HepG2 (cell line): ENCODE data around the gene PTGER4. TPM values are rescaled to one million over a fixed set of nuclear protein-coding genes. Genes with fewer than 3 reads are reported as not detected.
A peak's percentile ranks its signal among the peaks of the same experiment; 100 is the strongest.

ENCODE experiments used
- AGO1 ChIP-seq: fragments of 200-400 bp; formaldehyde crosslinking; IDR thresholded peaks from 2 replicates; pipeline ENCODE4 v1.6.1; 2017; ENCODE audit warnings: mild to moderate bottlenecking, low read depth, low read length, moderate library complexity; ENCODE audit not compliant: poor library complexity, severe bottlenecking
- ELF1 ChIP-seq: sonication (generic); formaldehyde crosslinking; IDR thresholded peaks from 2 replicates; pipeline ENCODE4 v1.4.0; 2020; ENCODE audit warnings: missing genetic modification reagents
- GABPB1 ChIP-seq: IDR thresholded peaks from 2 replicates; pipeline ENCODE4 v1.6.1; 2016; ENCODE audit warnings: mild to moderate bottlenecking, missing genetic modification reagents, moderate library complexity, missing compliant biosample characterization
- GLI4 ChIP-seq: sonication (generic); formaldehyde crosslinking; IDR thresholded peaks from 2 replicates; pipeline ENCODE4 v1.5.1; 2020; ENCODE audit warnings: missing genetic modification reagents, mild to moderate bottlenecking, moderate library complexity, borderline replicate concordance
- MIER3 ChIP-seq: IDR thresholded peaks from 2 replicates; pipeline ENCODE4 v1.6.1; 2016; ENCODE audit warnings: missing compliant biosample characterization, borderline replicate concordance
- NBN ChIP-seq: fragments of 450-650 bp; conservative IDR thresholded peaks from 2 replicates; pipeline ENCODE4 v1.6.1; 2017
- NFE2L2 ChIP-seq: fragments of 150-350 bp; IDR thresholded peaks from 2 replicates; pipeline ENCODE4 v1.6.1; 2014; ENCODE audit warnings: low read length
- NR2C2 ChIP-seq: sonication (generic); formaldehyde crosslinking; IDR thresholded peaks from 2 replicates; pipeline ENCODE4 v1.4.0; 2020; ENCODE audit warnings: missing genetic modification reagents, mild to moderate bottlenecking, moderate library complexity, borderline replicate concordance
- NR2F1 ChIP-seq, 2 experiments: fragments of 450-650 bp in 1 of 2; formaldehyde crosslinking in 1 of 2; IDR thresholded peaks; 2 replicates each; pipeline versions ENCODE4 v1.5.0 to v1.6.1; 2016 to 2020; ENCODE audit warnings: mild to moderate bottlenecking in 1 of 2, missing compliant biosample characterization in 1 of 2, missing genetic modification reagents in 1 of 2, moderate library complexity in 1 of 2
- PAX8 ChIP-seq: sonication (generic); formaldehyde crosslinking; IDR thresholded peaks from 2 replicates; pipeline ENCODE4 v1.8.0; 2022; ENCODE audit warnings: mild to moderate bottlenecking, missing genetic modification reagents, borderline replicate concordance
- RAD51 ChIP-seq: fragments of 450-650 bp; IDR thresholded peaks from 2 replicates; pipeline ENCODE4 v1.6.1; 2016; ENCODE audit warnings: borderline replicate concordance
- RBM39 ChIP-seq: fragments of 200-400 bp; formaldehyde crosslinking; IDR thresholded peaks from one replicate; pipeline ENCODE4 v1.6.1; 2018; ENCODE audit warnings: antibody characterized with exemption, mild to moderate bottlenecking, low read depth, low read length; ENCODE audit not compliant: poor library complexity, severe bottlenecking
- SRY ChIP-seq: sonication (generic); formaldehyde crosslinking; IDR thresholded peaks from 2 replicates; pipeline ENCODE4 v1.8.0; 2022; ENCODE audit warnings: mild to moderate bottlenecking, missing genetic modification reagents
- ZNF18 ChIP-seq: sonication (generic); formaldehyde crosslinking; IDR thresholded peaks from 2 replicates; pipeline ENCODE4 v1.8.0; 2022; ENCODE audit warnings: mild to moderate bottlenecking, missing genetic modification reagents; ENCODE audit not compliant: insufficient replicate concordance
- ZNF446 ChIP-seq: sonication (generic); formaldehyde crosslinking; IDR thresholded peaks from 2 replicates; pipeline ENCODE4 v1.5.0; 2020; ENCODE audit warnings: mild to moderate bottlenecking, missing genetic modification reagents
- ZSCAN20 ChIP-seq: sonication (generic); formaldehyde crosslinking; IDR thresholded peaks from 2 replicates; pipeline ENCODE4 v1.4.0; 2020; ENCODE audit warnings: missing genetic modification reagents, mild to moderate bottlenecking, borderline replicate concordance
- ZSCAN25 ChIP-seq: sonication (generic); formaldehyde crosslinking; IDR thresholded peaks from 2 replicates; pipeline ENCODE4 v1.8.0; 2022; ENCODE audit warnings: mild to moderate bottlenecking, missing genetic modification reagents
- polyA plus RNA-seq, 8 experiments: library from polyadenylated mRNA; depleted of rRNA in 3 of 8; stranded (reverse) in 7 of 8; unstranded in 1 of 8; fragments of >200 nt; fragmentation: Illumina TruSeq in 4 of 8; extraction: Trizol in 4 of 8; gene quantifications; 2 replicates each; pipeline versions ENCODE4 v1.2.1 to v1.2.3, GENCODE V29; 2011 to 2016; ENCODE audit warnings: low read depth in 4 of 8, missing spikeins in 1 of 8, mixed read lengths in 1 of 8; ENCODE audit not compliant: insufficient read depth in 1 of 8
- total RNA-seq, 5 experiments: library from RNA; depleted of rRNA; stranded (reverse); fragments of >200 nt; fragmentation: Illumina TruSeq; extraction: Trizol; gene quantifications; 2 replicates each; pipeline ENCODE4 v1.2.3, GENCODE V29; 2016; ENCODE audit warnings: low read depth in 1 of 5
- TF ChIP-seq, protein P1 (sequence below): sonication (generic); formaldehyde crosslinking; conservative IDR thresholded peaks from 2 replicates; pipeline ENCODE4 v1.4.0; 2020; ENCODE audit warnings: mild to moderate bottlenecking, missing genetic modification reagents, moderate library complexity
- TF ChIP-seq, protein P2 (sequence below): sonication (generic); formaldehyde crosslinking; IDR thresholded peaks from 2 replicates; pipeline ENCODE4 v1.5.1; 2020; ENCODE audit warnings: mild to moderate bottlenecking, moderate library complexity, missing genetic modification reagents
- TF ChIP-seq, protein P3 (sequence below): sonication (generic); formaldehyde crosslinking; IDR thresholded peaks from 2 replicates; pipeline ENCODE4 v1.4.0; 2020; ENCODE audit warnings: missing genetic modification reagents

The PTGER4 gene
- total and polyA plus RNA-seq, 2 of the 13 experiments (the other 11 are each of a cell fraction or from before 2014, with no cell fraction given), result 0.01 to 0.11 TPM

GRCh38 chr5:40679913-40680681, at the start of gene PTGER4 (continued):
- TF ChIP-seq, protein P1, sequence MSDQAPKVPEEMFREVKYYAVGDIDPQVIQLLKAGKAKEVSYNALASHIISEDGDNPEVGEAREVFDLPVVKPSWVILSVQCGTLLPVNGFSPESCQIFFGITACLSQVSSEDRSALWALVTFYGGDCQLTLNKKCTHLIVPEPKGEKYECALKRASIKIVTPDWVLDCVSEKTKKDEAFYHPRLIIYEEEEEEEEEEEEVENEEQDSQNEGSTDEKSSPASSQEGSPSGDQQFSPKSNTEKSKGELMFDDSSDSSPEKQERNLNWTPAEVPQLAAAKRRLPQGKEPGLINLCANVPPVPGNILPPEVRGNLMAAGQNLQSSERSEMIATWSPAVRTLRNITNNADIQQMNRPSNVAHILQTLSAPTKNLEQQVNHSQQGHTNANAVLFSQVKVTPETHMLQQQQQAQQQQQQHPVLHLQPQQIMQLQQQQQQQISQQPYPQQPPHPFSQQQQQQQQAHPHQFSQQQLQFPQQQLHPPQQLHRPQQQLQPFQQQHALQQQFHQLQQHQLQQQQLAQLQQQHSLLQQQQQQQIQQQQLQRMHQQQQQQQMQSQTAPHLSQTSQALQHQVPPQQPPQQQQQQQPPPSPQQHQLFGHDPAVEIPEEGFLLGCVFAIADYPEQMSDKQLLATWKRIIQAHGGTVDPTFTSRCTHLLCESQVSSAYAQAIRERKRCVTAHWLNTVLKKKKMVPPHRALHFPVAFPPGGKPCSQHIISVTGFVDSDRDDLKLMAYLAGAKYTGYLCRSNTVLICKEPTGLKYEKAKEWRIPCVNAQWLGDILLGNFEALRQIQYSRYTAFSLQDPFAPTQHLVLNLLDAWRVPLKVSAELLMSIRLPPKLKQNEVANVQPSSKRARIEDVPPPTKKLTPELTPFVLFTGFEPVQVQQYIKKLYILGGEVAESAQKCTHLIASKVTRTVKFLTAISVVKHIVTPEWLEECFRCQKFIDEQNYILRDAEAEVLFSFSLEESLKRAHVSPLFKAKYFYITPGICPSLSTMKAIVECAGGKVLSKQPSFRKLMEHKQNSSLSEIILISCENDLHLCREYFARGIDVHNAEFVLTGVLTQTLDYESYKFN (CRISPR knock-in tag), result no peak
- TF ChIP-seq, protein P2, sequence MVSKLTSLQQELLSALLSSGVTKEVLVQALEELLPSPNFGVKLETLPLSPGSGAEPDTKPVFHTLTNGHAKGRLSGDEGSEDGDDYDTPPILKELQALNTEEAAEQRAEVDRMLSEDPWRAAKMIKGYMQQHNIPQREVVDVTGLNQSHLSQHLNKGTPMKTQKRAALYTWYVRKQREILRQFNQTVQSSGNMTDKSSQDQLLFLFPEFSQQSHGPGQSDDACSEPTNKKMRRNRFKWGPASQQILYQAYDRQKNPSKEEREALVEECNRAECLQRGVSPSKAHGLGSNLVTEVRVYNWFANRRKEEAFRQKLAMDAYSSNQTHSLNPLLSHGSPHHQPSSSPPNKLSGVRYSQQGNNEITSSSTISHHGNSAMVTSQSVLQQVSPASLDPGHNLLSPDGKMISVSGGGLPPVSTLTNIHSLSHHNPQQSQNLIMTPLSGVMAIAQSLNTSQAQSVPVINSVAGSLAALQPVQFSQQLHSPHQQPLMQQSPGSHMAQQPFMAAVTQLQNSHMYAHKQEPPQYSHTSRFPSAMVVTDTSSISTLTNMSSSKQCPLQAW (CRISPR knock-in tag), result peak; percentile 54; the same call in 1 of the 2 replicates
- TF ChIP-seq, protein P3, sequence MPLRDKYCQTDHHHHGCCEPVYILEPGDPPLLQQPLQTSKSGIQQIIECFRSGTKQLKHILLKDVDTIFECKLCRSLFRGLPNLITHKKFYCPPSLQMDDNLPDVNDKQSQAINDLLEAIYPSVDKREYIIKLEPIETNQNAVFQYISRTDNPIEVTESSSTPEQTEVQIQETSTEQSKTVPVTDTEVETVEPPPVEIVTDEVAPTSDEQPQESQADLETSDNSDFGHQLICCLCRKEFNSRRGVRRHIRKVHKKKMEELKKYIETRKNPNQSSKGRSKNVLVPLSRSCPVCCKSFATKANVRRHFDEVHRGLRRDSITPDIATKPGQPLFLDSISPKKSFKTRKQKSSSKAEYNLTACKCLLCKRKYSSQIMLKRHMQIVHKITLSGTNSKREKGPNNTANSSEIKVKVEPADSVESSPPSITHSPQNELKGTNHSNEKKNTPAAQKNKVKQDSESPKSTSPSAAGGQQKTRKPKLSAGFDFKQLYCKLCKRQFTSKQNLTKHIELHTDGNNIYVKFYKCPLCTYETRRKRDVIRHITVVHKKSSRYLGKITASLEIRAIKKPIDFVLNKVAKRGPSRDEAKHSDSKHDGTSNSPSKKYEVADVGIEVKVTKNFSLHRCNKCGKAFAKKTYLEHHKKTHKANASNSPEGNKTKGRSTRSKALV, result peak; percentile 71; the same call in 1 of the 2 replicates
- TF ChIP-seq GLI4 (CRISPR knock-in tag) (peak; percentile 55; the same call in 1 of the 2 replicates), AGO1 (peak; percentile 25), NFE2L2 (no peak), NR2F1 (CRISPR knock-in tag; IDR thresholded peaks at IDR 0.05) (no peak), MIER3 (CRISPR knock-in tag) (no peak), NBN (no peak), ZSCAN25 (CRISPR knock-in tag) (no peak), ZNF18 (CRISPR knock-in tag) (no peak), SRY (no peak), NR2C2 (no peak), PAX8 (no peak), RAD51 (no peak), ZNF446 (no peak), ZSCAN20 (CRISPR knock-in tag) (0 out of 2 replicates have a peak, but pooled peaks have one; percentile 37), GABPB1 (CRISPR knock-in tag) (0 out of 2 replicates have a peak, but pooled peaks have one; percentile 34), RBM39 (peak; percentile 61), ELF1 (no peak)
